GM10248 (cell line): Measurements from ENCODE around the gene HMG20A.

ENCODE experiments used
- CTCF ChIA-PET: fragments of 300-600 bp; sonication (Branson Sonifier 250); formaldehyde crosslinking; extraction: SDS; loops from one replicate; lab custom pipeline; 2021; ENCODE audit warnings: antibody characterized with exemption; lab: Yijun Ruan, JAX
- POLR2A ChIA-PET: fragments of 350-650 bp; sonication (Branson Sonifier 250); formaldehyde crosslinking; extraction: SDS; loops from one replicate; lab custom pipeline; 2020; ENCODE audit warnings: antibody characterized with exemption; lab: Yijun Ruan, JAX
- DNase-seq: peaks from one replicate; pipeline ENCODE4 v3.0.0; 2012; ENCODE audit errors: extremely low spot score
- CTCF ChIP-seq: IDR thresholded peaks from 2 replicates; pipeline ENCODE4 v1.5.1; 2012; ENCODE audit warnings: mild to moderate bottlenecking, low read depth; ENCODE audit errors: extremely low read depth, missing control alignments, control extremely low read depth

HMG20A gene

DNA sequence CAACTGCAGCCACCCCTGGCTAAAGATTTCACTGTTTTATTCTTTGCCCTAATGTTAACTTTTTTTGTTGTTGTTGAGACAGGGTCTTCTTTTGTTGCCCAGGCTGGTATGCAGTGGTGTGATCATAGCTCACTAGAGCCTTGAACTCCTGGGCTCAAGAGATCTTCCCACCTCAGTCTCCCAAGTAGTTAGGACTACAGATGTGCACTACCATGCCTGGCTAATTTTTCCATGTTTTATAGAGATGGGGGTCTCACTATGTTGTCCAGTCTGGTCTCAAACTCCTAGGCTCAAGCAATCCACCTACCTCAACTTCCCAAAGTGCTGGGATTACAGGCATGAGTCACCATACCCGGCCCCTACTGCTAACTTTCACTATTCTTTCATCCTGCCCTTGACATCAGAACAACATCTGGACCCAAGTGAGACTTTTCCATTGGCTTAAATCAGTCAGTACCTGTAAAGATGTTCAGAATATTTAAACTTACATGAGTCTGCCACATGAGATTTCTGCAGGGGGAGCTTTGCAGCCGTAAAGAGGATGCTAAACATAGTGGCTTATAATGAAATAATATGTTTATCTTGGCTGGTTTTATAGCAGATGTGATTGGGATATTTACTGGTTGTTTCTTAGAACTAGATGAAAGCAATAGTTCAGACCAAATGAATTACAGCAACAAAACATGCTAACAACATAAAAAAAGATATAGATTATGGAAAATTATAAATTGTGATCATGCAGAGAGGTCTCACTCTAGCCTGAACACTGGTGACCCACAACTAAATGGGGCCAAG is 73.6 kb downstream of the HMG20A start:
- DNase-seq = no peak
- CTCF ChIA-PET = interaction anchor here (1.0 to 10.2 kb wide), 12 partner anchors 10 to 387 kb away, joined by 3 to 176 read pairs (median 8); partner anchors contain the start of gene HMG20A
- POLR2A ChIA-PET = no interaction called here
- no peak for TF ChIP-seq CTCF

DNA sequence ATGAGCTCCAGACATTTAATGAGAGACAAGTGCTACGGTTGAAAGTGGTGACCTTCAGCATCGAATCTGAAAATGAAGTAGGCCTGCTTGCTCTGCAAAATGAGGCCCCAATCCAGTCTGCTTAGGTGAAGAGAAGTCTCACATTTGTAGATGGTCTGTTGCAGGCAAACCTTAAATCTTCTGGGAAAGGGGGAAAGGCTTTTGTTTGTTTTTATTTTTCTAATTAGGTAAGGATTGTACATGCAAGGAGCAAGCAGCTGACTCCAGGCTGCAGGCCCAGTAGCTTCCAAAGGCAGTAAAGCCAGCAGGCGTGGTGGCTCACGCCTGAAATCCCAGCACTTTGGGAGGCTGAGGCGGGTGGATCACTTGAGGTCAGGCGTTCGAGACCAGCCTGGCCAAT is 74.3 kb downstream of the HMG20A start:
- POLR2A ChIA-PET = no interaction called here
- no peak for DNase-seq
- CTCF ChIA-PET = interaction anchor here (1.1 to 10.2 kb wide), 8 partner anchors 9 to 387 kb away, joined by 3 to 176 read pairs (median 30); partner anchors contain the start of gene HMG20A
- no peak for TF ChIP-seq CTCF

GRCh38 chr15:77495838-77496596 is 75.3 kb downstream of the HMG20A start:
- ChIA-PET POLR2A (no interaction called here), CTCF (interaction anchor here (0.8 to 10.2 kb wide), 26 partner anchors 9 to 549 kb away, joined by 3 to 176 read pairs (median 5); partner anchors contain the start of gene HMG20A)
- no peak for TF ChIP-seq CTCF
- DNase-seq = no peak

DNA sequence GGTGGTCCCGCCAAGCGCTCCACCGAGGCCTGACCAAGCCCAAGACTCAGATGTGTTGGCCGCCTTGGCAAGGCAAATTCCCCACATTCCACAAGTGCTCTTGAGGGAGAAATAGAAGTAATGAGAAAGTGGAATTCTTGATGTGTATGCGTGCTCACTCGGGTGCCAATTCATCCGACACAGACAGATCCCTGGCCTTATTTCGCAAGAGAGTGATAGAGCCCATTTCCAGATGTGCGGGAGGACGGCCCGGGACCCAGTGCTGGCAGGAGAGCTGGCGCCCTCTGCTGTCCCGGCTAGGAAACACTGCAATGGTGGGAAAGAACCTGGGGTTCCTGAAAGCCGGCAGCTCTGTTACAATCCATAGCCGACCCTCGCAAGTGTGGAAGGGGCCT is 76.0 kb downstream of the HMG20A start:
- ChIA-PET POLR2A (no interaction called here), CTCF (interaction anchor here (0.6 to 10.2 kb wide), 47 partner anchors 9 to 549 kb away, joined by 3 to 176 read pairs (median 4); partner anchors contain the start of gene HMG20A)
- peak; percentile 90 for TF ChIP-seq CTCF
- peak; percentile 81 for DNase-seq

DNA sequence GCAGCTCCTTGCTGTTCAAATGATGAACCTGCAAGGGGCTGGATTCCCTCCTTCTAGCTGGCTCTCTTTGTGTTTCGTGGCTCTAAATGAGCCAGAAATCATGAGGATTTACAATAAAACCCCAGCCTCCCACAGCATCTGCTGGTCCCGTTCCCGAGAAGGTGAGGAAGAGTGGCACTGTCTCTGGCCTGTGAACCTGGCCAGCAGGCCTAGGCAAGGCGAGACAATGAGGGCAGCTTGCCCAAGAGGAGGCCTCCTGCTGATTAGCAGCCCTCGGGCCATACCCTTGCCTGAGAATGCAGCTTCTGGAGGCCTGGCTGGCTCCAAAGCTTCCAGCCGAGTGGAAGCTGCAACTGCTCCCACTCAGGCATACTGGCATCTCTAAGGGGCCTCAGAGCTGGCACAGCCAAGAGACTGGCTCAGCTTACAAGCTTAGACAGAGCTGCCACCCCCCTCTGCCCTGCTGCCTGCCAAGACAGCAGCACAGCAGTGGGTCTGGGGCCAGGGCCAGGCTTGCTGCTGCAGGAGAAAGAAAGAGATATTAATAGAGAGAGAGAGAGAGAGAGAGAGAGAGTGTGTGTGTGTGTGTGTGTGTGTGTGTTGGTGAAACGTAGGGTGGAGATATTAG is 76.5 kb downstream of the HMG20A start:
- ChIA-PET POLR2A (no interaction called here), CTCF (interaction anchor here (0.6 to 10.2 kb wide), 48 partner anchors 8 to 550 kb away, joined by 3 to 176 read pairs (median 4); partner anchors contain the start of gene HMG20A)
- TF ChIP-seq CTCF = no peak
- no peak for DNase-seq

DNA sequence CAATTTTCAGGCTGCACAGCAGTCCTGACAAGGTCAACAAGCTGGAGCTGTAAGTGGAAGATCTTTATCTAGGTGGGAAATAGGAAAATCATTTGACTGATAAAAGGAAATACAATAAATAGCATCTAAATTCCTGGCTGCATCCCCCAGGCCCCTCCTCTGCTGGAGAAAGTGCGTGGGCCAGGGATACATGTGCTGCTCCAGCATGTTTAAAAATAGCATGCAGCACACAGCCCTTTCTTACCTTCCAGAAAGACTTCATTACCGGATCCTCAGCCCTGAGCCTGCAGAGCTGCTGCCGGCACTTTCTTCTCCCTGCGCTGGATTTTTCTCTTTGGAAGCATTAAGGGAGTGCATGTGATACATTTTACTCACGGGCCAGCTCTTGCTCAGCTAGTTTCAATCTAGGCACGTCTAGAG is 77.3 kb downstream of the HMG20A start:
- DNase-seq = no peak
- POLR2A ChIA-PET = no interaction called here
- no peak for TF ChIP-seq CTCF
- CTCF ChIA-PET = interaction anchor here (0.9 to 10.2 kb wide), 23 partner anchors 10 to 550 kb away, joined by 3 to 176 read pairs (median 6); no protein-coding TSS in a partner anchor
